ENCODE data around the gene CLBA1.

DNA sequence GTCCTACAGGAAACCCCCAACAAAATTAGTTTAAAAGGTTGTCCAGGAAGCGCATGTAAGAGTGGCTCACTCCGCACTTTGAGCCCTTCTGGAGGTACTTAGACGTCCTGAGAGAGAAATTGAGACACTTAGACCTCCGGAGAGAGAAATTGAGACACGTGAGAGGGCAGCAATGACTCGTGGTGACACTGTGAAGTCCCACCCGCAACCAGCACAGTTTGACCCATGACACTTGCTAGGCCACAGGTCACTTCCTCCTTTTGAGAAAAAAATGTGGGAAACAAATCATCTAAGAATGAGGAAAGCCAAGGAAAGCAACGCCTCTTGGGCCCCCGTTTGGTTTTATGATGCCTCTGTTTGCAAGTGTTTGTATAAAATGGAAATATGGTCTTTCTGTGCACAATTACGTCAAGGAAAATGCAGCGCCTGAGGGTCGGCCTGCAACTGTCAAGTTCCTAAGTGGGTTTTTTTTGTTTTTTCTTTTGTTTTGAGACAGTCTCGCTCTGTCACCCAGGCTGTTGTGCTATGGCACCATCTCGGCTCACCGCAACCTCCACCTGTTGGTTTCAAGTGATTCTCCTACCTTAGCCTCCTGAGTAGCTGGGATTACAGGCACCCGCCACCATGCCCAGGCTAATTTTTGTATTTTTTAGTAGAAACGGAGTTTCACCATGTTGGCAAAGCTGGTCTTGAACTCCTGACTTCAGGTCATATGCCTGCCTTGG, 48.9 kb downstream of the CLBA1 start:
- TF ChIP-seq CTCF (IDR thresholded peaks at IDR 0.05) (no peak), EZH2 (IDR thresholded peaks at IDR 0.05; ENCODE audit: borderline replicate concordance, insufficient read depth, low read depth, low read length, poor library complexity, severe bottlenecking) (no peak)

Measured in B cell (primary cell).